SIG-M5 treated with dmso at 0.1 percent for 504 hours (cell line): ENCODE measurements around the gene PEX26.
"Not testable (repeated sequence)": the region's sequence is repeated elsewhere in the genome, so short reads cannot be mapped to it uniquely, and the experiment has no call there.

Experiments
- DNase-seq: peaks from one replicate; lab custom pipeline; 2025; ENCODE audit not compliant: unreplicated experiment; lab: John Stamatoyannopoulos, UW

PEX26 gene

DNA sequence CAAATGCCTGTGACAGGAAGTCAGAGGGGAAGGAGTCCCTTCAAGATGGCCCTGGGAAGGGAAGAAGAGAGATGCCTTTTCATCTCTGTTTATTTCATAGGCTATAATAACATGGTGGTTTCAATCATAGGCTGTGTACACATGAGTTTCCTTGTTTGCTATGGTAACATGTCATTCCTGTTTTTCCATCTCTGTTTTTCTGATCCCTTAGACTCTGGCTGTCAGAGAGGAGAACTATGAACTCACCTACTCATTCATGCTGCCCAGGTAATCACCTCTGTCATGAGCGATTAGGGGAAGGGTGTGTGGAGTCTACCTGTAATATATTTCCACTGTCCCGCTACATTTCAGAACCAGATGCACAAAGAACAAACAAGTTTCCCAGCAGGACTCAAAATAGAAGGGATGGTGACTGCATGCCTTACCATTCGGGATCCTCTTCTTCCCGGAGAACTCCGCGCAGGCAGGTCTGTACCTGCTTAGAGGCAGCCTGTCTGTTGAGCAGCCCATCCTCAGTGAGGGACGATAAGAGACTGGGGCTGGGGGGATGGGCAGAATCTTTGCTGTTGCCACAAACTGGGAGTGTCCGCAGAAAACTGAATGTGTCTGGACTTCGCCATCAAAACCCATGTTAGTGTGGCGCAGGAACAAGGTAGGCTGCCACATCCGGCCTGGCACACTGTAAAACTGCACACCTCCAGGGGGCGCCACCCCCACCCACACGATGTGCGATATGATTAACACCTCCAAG lies 7.1 kb upstream of the PEX26 start:
- DNase-seq, result no peak

DNA sequence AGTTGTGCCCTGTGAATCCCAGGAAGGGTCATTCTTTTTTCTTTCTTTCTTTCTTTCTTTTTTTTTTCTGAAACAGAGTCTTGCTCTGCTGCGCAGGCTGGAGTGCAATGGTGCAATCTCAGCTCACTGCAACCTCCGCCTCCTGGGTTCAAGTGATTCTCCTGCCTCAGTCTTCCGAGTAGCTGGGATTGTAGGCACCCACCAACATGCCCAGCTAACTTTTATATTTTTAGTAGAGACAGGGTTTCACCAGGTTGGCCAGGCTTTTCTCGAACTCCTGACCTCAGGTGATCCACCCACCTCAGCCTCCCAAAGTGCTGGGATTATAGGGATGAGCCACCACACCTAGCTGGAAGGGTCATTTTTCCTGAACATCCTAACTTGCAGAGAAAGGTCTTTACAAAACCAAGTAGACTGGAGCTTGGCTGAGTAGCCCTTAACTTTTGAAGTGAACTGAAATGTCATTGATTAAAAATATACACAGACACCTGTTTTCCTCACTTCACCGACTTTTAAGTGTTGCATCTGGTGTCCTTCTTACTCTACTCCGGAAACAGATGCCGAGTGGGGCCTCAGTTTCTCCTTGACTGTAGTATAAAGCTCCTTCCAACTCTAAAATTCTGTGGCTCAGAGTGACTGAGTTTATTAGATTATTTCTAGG lies 6.4 kb upstream of the PEX26 start:
- not testable (repeated sequence) for DNase-seq

DNA sequence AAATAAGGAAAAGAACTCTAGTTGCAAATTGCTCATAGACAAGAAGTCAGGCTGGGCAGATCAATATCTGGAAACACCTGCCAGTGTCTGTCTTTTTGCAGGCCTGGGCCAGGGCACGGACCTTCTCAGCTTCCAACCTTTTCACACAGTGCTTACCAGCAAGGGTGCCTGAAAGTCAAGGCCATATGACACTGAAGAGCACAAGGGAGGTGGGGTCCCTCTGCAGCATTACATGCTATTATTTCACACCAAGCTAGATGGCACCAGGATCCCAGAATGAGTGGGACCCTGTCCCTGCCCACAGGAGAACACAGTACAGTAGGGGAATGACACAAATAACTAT lies 5.9 kb upstream of the PEX26 start:
- no peak for DNase-seq

DNA sequence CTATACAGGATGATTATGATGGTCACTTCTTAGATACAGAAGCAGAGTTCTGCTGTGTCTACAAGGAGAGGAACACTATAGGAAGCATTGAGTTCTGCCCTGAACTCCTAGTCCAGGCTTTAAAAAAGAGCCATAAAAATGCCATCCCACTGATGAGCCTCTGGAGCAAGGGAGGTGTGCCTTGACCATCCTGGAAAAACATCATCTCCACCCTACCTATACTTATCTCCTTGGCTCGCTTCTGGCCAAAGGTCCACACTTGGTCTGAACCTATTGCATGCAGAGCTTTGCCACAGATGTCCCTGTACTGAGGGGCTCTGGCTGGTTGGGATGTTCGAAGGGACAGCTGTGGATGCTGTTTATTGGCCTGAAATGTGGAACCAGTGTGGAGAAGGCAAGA lies 4.3 kb upstream of the PEX26 start:
- no peak for DNase-seq

DNA sequence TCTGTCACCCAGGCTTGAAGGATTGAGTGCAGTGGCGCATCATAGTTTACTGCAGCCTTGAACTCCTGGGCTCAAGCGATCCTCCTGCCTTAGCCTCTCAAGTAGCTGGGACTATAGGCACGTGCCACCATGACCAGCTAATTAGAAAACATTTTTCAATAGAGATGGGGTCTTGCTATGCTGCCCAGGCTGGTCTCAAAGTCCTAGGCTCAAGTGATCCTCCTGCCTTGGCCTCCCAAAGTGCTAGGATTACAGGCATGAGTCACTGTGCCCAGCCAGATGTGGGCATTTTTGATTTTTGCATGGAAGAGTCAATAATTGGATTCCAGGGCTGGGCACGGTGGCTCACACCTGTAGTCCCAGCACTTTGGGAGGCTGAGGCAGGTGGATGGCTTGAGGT lies 3.9 kb upstream of the PEX26 start:
- not testable (repeated sequence) for DNase-seq

DNA sequence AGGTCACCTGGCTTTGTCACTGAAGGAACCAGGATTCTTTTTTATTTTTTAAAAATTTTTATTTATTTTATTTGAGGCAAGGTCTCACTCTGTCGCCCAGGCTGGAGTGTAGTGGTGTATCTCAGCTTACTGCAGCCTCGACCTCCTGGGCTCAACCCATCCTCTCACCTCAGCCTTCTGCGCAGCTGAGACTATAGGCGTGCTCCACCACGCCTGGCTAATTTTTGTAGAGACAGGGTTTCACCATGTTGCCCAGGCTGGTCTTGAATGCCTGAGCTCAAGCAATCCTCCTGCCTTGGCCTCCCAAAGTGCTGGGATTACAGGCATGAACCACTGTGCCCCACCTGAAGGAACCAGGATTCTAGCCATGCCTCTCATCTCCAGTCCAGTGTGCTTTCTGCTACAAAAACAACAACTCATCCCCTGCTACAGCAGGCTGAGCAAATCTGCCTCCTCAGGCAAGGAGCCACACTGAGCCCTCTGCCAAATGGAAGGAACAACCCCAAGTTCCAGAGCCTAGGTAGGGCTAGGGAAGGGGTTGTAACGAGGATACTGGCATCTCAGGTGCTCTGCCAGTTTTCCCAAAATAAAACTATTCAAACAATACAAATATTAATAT lies 2.6 kb upstream of the PEX26 start:
- DNase-seq, result no peak

DNA sequence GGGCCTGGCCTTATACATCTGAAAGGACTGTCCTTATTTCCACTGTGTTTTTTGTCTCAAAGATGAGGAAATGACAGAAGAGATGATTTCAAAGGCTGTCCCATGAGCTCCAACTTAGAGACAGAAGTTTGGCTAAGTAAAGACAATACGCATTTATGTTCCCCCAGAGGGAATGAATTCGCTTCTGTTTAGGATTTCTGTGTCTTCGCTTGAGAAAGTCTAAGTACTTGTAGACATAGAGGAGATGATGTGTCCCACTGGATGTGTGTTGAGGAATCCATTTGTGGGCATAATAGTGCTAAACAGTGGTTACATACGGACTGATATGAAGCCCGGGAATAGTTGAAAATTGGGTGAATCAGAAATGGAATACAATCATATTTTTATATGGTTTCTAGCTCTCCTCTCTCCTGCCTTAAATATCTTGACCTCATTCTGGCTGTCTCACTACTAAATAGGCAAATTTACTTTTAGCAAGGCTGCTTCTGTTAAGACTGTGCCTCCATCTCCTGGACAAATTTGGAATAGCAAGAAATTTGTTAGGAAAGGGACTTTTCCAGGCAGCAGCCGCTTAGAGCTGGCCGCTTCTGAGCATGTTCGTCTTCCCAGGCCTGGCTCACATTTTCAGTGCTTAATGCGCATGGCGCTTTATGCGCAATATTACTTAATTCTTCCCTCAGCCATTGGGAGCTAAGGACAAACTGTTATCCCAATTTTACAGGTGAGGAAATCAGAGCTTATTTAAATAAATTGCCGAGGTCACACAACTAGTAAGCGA lies 1.9 kb upstream of the PEX26 start:
- peak; percentile 80 for DNase-seq

DNA sequence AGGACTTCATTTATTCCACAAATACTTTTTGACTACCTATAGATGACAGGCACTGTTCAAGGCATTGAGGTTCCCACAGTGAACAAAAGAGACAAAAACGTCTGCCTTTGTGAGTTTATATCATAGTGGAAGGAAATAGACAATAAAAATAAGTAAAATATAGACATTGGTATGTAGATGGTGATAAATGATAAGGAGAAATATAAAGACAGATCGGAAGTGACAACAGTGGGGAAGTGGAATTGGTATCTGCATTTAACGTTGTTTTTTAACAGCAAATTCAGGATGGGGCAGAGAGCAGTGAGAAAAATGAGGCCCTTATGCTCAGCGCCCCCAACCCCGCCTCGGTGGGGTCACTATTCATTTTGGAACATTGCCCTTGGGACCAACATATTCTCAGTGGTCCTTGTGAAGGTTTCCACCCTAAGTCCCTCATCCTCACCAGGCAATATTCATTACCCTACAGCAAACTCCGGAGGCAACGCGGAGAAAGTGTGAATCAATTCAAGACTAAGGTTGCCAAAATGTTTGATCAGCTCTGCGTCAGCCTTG lies 627 bp upstream of the PEX26 start:
- DNase-seq, result no peak

DNA sequence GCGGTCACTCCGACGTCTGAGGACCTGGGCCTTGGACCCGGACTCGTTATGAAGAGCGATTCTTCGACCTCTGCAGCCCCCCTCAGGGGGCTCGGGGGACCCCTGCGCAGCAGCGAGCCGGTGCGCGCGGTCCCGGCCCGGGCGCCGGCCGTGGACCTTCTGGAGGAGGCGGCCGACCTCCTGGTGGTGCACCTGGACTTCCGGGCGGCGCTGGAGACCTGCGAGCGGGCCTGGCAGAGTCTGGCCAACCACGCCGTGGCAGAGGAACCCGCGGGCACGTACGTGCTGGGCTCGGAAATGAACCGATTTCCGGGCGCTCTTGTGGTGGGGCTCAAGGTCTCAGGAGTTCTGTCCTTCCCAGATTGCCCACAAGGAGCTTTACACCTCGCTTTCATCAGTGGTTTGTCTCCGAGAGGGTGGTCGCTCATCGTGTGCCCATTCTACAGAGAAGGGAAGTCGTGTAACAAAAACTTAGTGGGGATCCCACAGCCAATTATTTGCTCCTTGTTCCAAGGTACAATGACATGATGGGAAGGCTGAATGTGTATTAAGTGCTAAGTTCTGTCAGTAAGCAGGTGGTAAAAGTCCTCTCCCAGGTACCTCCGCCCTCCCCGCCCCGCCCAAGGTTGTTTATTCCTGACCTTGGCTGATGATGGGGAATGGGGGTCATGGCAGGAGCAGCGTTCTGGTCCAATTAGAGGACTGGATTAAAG lies 695 bp downstream of the PEX26 start:
- DNase-seq, result peak; percentile 39

DNA sequence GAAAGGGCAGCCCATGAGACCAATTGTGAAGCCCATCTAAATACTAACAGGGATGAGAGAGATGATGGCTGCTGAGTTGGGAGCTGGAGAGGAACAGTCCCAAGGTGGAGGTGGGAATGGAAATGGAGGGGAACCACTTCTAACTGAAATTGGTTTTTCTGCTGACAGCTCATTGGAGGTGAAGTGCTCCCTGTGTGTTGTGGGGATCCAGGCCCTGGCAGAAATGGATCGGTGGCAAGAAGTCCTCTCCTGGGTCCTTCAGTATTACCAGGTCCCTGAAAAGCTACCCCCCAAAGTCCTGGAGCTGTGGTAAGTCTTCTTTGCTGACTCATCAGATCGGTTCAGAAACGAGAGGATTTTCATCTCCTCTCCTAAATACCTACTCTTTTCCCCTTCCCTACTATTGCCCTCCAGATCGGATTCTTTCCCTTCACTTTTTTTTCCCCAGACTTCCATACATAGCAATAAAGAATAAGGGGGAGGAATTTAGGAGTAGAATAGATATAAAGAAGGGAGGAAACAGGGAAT lies 2.0 kb downstream of the PEX26 start:
- no peak for DNase-seq

DNA sequence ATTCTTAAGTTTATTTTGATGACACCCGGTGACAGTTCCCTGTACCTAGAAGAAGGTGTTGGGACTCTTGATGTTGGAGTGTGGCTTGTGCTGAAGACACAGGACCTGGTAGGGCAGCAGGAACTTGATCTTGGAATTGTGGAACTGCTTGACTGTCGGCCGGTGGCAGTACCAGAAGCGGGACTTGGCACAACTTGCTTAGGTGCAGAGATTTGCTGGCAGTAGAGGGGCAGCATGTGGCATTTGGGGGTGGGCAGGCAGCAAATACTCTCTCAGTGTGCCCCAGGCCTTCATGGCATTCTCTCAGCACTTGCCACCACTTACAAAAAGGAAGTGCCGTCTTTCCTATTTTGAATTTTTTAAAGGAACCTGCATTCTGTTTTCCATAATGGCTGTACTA lies 3.6 kb downstream of the PEX26 start:
- DNase-seq, result no peak

DNA sequence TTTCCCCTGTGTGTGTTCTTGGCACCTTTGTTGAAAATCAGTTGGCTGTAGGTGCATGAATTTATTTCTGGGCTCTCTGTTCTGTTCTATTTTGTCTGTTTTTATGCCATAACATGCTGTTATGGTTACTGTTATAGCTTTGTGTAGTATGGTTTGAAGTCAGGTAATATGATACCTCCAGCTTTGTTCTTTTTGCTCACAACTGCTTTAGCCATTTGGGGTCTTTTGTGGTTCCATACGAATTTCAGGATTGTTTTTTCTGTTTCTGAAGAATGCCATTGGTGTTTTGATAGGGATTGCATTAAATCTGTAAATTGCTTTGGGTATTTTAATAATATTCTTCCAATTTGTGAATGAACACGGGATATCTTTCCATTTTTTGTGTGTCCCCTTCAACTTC lies 4.7 kb downstream of the PEX26 start:
- no peak for DNase-seq

DNA sequence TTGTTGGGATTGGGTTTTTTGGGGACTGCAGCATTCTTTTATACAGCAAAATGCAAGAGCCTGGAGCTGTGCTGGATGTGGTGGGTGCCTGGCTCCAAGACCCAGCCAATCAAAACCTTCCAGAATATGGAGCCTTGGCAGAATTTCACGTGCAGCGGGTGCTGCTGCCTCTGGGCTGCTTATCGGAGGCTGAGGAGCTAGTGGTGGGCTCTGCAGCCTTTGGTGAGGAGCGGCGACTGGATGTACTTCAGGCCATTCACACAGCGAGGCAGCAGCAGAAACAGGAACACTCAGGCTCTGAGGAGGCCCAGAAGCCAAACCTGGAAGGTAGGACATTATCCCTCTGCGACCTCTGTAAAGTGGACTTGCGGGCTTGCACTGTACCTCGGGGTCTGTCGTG lies 5.6 kb downstream of the PEX26 start:
- no peak for DNase-seq

DNA sequence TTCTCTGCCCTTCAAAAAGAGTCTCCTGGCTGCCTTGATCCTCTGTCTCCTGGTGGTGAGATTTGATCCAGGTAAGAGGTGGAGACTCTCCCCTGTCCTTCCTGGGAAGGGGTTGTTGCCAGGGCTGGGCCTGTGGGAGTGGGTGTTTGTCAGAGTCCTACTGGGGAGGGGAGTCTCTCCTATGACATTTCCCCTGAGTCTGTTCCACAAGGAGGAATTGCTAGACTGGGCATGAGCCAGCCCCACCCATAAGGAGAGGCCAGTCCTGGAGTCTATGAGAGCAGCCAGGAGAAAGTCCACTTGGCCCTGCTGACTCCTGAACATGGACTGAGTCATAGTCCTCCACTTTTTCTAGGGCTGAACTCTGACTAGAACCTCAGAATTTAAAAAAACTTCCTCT lies 7.4 kb downstream of the PEX26 start:
- DNase-seq, result no peak

DNA sequence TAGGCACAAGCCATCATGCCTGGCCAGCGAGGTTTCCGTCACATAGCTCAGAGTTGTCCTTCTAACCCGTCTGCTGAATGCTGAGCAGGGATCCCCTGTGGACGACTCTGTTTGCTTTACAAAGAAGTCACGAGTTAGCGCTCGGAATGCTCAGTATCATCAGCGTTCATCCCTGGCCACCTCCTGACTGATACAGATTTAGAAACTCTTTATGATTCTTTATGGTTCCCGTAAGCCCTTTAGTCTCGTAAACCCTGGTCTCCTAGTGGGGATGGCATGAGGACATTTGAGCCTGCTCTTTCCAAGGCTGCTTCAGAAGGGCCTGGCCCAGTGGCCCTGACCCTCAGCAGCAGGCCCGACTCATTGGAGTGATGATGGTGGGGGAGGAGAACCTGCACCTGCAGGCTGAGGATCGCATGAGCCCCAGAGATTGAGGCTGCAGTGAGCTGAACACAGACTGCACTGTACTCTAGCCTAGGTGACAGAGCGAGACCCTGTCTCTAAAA lies 9.6 kb downstream of the PEX26 start:
- DNase-seq, result no peak

DNA sequence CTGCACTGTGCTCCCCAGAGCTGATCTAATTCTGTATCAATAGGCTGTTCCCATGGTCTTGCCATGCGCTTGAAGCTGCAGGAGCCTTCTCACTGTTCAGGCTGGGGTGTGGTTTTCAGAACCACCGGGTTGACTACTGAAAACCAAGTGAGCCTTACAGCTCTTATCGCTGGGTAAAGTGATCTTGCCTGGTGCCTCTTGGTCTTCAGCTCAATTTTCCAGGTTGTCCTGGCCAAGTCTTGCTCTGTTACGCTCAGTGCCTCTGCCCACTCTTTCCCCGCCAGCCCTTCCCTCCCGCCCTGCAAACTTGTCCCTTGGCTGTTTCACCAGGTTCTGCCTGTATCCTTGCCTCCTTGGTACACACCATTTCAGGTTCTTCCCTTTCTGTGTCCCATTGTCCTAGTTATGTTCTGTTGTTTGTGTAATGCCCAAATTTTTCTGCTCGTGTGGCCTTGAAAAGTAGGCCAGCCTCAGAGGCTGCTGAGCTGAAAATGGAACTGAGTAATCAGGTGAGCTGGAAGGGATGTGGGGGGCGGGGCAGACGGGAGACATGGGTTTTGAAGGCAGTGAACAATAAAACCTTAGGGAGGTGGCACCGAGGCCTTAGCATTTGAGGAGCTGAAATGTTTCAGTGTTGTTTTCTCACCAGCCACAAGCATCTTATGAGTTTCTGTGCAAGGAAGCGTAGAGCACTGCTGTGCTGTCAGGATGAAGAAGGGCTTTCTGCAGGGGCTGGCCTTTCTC lies 11.2 kb downstream of the PEX26 start:
- DNase-seq, result no peak

DNA sequence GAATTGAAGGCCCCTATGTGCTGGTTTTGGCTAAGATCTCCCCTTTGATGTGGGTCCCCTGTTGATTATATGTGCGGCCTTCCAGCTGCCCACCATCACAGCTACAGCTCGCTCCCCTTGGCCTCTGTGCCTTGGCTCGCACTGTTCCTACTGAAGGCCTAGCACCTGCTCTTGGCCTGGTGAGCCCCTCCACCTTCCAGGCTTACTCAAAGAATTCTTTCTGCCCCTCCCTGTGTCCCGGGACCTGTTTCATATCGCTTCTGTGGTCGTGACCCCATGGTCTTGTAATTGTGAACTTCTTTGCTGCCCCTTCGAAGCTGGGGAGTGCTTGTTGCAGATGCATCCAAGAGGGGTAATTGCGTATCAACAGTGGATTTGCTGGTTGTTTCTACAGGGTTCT lies 12.5 kb downstream of the PEX26 start:
- DNase-seq, result no peak

DNA sequence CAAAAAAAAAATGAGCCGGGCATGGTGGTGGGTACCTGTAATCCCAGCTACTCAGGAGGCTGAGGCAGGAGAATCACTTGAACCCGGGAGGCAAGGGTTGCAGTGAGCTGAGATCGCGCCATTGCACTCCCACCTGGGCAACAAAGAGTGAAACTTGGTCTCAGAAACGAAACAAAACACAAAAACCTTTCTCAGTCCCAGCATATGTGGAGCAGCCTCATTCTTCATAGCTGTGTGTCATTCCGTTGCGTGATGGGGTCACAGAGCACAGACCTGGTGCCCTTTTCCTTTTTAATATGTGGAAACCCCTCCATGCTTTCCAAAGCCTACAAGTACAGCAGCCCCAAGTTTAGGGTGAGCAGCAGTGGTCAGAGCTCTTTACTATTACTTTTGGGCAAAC lies 13.7 kb downstream of the PEX26 start:
- no peak for DNase-seq

DNA sequence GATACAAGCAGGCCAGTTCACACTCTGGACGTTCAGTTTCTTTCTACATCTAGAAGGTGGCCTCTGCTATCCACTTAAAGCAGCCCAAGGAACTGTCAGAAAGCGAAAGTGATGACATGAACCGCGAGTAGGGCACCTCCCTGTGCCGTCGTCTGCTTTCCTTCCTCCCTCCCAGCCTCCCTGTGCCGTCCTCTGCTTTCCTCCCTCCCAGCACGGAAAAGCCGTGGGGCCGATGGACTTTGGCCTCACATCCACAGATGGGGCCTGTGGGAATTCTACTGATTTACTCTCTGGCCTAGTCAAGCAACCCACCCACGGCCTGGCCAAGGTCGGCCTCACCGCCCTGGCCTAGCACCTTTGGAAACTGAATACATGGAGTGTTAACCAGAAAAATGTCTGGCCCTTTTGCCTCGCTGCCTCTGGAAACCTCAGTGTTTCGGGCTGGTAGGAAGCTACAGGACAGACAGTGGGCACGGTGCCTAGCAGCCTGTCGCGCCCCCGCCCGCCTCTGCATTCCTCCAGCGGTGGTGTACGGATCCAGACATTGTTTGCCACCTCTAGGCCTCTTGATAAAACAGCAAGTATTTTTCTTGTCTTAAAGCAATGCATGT lies 14.2 kb downstream of the PEX26 start:
- no peak for DNase-seq
